Activated CD8-positive, alpha-beta memory T cell treated with anti-CD3 and anti-CD28 coated beads for 48 hours (primary cell): Measurements from ENCODE around the gene LRRC34.
A peak's percentile ranks its signal among the peaks of the same experiment; 100 is the strongest.

Experiments
- DNase-seq, 3 experiments: peaks; one replicate each; pipeline ENCODE4 v3.0.0-alpha.2; 2020; ENCODE audit warnings: low read depth in 2 of 3, low spot score in 2 of 3

LRRC34 gene

DNA sequence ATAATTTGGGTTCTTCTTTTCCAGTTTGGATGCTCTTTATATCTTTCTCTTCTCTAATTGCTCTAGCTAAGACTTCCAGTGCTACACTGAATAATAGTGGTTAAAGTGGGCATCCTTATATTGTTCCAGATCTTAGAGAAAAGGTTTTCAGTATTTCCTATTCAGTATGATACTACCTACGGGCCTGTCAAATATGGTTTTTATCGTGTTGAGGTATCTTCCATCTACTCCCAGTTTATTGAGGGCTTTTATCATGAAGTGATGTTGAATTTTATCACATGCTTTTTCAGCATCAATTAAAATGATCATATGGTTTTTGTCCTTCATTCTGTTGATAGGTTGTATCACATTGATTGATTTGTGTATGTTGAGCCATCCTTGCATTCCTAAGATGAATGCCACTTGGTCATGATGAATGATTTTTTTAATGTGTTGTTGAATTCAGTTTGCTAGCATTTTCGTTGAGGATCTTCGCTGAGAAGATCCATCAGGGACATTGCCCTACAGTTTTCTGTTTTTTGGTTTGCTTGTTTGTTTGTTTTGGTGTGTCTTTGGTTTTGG, 3.0 kb upstream of the LRRC34 start:
- no peak for DNase-seq

DNA sequence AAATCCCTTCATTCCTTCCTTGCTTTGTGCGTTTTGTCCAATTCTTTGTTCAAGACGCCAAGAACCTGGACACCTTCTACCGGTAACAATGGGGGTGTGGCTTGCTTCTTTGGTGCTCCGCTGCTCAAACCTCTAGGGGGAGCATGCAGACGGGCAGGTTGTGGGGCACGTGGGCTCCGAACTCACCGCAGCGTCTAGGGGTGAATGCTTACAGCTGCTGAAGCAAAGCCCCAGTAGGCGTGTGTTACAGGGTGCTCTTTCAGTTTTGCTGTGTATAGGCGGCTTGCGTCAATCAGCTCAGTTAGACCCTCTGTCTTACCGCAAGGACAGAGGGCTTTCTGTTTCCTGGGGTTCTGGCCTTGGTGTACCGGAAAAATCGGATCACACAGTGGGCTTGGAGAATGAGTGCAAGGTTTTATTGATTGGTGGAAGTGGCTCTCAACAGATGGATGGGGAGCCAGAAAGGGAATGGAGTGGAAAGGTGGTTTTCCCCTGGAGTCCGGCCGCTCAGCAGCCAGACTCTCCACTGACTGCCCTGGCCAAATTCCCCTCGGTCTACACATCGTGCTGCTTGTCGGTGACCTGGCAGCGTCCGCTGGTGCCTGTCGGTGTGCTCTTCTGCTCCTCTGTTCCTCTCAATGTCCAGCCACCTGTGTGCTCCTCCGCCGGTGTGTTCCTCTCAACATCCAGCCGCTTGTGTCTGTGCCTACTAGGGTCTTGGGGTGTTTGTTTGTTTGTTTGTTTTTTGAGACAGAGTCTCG, 1.2 kb upstream of the LRRC34 start:
- DNase-seq, result peak; percentile 20 to 60 (median 48)

DNA sequence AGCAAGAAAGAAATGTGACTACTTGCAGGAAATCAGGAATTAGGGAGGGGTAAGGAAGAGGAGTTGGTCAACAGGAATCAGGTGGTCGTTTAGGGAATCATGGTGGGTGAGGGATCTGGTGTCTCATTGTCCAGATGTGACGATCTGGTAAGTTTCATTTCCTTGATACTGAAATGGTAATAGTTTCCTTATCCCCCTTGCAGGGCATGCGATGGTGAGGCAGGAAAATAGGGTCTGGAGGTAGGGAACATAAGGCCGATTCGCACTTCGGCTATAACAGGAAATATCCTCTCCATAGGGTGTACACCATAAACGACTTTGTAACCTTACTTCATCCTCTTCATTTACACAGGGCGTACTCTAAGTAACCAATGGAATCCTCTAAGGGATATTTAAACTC, 574 bp upstream of the LRRC34 start:
- DNase-seq, result no peak

DNA sequence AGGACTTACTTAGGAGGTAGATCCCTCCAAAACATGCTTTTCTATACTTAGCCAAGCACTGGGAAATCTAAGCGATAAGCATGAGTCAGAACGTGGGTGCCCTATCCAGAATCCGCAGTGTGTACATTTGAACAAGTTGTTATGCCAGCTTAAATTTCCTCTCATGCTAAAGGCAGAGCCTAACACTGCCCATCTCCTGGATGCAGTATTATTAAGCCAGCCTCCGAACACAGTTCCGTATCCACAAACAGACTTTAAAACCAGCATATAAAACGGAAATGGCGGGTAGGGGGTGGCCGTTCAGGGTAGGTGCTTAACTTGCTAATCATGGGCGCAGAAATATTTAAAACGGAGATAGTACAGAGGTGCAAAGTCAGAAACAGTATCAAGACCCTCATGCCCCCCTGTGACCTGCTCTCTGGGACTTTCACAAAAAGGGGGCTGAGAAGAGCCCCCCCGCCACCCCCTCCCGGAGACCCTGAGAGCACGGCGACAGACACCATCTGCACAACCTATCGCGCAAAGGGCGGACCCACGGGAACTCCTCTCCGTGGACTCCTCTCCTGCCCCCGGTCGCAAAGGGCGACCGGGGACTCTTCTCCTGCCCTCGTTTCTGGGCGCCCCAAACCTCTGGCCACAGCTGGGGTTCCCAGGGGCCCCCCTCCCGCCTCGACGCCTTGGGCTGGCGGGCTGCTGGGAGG, 923 bp downstream of the LRRC34 start:
- DNase-seq, result peak in 1 of 3 experiments; percentile 16

DNA sequence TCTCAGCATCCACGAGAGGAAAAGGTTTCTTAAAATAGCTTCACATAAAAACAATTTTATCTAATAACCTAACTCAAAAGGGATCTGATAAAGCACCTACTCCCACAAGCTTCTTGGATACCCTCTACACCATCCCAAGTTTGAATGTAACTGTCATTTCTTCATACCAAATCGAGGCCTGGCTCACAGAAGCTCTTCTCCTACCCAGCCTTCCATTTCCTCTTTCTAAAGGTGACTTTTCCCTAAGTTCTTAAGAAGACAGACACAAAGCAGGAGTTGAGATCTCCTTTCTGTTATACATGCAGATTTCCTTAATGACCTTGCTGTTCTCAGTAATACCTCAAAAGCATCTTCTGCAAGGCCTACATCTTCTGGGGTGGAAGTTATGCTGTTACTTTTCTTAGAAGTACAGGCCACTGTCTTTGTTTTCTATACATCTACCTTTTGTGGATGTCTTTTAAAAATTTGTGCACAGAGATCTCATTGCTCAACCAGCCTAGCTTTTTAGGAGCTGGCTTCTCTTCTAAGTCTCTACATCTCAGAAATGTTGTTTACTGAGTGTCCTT, 3.4 kb downstream of the LRRC34 start:
- DNase-seq, result no peak

DNA sequence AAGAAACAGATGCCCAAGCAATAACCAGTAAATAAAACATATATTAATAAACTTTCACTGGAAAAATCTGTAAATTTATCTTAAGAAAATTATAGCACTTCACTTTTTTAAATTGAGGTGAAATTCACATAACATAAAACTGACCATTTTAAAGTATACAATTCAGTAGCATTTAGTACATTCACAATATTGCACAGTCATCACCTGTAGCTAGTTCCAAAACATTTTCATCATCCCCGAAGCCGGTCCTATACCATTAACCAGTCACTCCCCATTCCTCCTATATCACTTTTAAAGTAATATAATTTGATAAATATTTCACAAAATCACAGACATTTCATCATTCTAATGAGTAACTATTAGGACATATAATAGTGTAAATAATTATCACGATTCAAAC, 8.0 kb downstream of the LRRC34 start:
- DNase-seq, result no peak

DNA sequence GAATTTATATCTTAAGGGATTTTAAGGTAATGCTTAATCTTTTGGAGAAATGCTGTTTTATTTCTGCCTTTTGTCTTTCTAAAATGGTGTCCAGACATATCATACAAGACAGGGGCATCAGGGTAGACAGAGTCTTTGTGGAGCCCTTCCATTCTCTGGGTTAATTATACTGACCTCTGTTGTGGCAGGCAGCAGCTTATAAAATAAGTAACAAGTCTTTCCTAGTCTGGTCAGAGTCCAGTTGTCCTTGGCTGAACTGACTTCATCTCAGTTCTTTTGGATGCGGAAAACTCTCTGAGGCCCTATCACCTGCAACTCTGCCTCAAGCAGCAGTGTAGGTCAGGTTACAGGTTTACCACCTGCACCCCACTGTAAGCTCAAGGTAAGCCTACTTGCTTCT, 20.3 kb downstream of the LRRC34 start:
- DNase-seq, result no peak

DNA sequence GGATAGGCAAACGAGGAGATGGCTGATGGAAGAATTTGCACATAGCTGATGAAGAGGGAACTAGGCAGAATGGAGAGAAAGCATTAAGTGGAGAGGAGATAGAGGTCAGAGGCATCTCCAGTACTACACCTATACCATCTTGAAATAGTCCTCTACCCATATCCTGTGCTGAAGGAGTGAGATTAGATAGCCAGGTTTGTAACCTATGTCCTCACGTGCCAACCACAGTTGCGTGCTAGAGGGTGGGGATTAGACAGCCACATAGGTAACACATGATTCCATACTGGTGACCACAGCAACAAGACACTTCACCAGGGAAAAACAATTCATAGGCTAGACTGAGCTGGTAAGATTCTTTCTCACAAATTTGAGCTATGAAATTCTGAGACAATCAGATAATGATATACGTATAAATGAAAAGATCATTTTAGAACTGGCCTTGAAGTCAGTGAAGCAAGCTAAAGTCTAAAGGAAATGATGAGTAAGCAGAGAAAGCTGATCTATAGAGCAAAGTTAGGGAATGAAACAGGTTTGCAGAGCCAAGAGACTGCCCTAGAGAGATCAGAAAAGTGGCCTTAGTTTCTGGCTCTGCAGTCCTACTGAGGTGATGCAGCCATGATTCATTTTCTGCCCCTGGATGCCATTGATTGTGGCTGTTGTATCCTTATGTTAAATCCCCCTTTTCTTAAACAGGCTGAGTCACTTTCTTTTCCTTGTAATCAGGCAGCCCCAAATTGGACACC, 21.8 kb downstream of the LRRC34 start:
- DNase-seq, result no peak

DNA sequence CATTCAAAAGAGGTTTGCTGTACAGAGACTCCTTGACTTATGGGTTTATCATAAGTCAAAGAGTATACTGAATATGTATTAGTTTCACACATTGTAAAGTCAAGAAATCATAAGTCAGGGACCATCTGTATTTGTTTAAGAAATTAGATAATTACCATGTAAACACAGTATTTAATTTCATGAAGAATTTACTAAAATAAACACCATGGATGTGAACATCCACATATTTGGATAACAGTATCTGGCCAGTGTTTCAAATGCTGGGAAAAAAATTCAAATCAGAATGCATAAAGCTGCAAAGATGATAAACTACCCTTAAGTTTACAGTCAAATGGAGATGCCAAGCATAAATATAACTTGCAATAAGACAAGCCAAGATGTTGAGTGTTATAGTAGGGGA, 22.5 kb downstream of the LRRC34 start:
- no peak for DNase-seq

DNA sequence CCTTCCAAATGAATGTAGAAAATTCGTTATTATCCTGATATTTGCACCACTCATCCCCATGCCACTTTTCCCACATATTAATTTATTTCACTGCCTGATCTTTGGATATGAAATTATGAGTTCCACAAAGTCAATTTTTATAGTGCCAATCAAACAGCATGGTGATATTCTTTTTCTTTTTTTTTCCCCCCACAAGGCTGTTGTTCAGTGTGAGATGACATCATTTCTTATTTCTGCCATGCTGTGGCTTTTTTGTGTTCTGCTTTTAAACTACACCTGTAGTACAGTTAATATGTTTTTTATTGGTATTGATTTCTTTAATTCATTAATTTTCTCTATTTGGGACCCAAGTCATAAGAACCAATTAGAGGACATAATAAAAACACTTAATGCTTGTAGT, 24.9 kb downstream of the LRRC34 start:
- DNase-seq, result no peak

DNA sequence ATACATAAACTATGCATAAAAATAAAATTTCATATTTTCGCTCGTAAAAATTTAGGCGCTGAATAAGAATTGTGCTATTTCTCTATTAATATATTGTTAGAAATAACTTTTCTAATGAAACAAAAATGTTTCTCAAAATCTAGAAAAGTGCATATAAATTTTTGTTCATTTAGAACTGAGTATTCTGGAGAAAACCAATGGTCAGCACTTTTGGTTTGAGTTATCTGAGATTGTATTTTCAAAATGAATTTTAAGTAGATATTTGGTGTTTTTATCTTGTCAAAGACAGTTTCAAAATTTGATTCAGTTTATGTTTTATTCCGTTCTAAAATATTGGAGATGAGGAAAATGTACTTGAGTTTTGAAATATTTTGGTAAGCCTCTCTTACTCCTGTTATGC, 25.6 kb downstream of the LRRC34 start:
- no peak for DNase-seq

DNA sequence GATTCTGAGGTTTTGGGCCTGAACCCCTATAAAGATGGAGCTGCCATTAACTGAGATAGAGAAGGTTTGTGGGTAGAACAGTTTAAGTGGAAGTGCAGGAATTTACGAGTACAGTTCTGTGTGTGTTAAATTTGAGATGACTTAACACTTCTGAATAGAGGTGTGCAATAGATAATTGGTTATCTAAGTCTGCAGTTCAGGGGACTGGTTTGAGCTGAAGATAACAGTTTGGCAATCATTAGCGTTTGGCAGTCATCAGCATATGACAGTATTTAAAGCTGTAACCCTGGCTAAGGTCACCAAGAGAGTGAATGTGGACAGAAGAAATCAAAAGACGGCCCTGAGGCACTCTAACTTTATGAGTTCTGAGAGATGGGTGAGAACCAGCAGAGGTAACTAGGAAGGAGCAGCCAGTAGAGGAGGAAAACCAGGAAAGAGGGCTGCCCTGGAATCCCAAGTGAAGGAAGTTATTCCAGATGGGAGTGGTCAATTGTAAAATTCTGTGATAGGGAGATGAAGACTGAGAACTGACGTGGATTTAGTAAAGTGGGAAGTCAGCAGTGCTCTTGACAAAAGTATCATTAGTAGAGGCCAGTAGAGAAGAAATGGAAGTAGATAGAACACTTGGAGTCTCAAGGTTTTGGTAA, 31.4 kb downstream of the LRRC34 start:
- no peak for DNase-seq

DNA sequence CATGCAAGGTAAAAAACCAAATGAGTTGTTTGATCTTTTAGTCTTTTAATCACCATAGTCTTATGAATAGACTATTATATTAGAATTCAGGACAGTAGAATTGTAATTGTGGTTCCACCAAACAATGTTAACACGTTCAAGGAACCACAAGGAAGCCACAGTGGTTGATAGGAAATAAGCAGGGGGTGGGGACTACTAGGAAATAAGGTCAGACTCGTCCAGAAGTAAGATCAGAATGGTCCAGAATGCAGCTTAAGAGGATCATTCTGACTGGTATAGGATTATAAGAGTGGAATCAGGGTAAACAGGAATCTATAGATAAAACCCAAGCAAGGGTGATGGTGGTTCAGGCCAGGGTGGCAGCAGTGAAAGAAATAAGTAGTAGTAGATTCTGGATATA, 32.0 kb downstream of the LRRC34 start:
- DNase-seq, result no peak

DNA sequence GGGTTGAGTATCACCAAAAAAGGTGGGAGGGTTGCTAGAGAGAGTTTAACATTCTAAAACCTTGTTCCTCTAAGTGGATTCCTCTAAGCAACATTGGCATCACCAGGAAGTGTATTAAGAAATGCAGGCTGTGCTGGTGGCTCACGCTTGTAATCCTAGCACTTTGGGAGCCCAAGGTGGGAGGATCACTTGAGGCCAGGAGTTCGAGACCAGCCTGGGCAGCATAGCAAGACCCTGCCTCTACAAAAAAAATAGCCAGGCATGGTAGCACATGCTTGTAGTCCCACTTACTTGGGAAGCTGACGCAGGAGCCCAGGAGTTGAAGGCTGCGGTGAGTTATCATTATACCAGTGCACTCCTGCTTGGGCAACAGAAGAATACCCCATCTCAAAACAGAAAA, 34.9 kb downstream of the LRRC34 start:
- DNase-seq, result no peak

DNA sequence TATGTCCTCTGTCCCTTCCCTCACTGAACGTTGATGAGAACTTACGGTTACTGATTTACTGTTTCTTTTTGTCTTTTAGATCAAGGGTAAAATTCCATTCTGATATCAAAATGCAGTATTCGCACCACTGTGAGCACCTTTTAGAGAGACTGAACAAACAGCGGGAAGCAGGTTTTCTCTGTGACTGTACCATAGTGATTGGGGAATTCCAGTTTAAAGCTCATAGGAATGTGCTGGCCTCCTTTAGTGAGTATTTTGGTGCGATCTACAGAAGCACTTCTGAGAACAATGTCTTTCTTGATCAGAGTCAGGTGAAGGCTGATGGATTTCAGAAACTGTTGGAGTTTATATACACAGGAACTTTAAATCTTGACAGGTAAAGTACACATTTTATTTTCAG, 38.5 kb downstream of the LRRC34 start:
- no peak for DNase-seq

DNA sequence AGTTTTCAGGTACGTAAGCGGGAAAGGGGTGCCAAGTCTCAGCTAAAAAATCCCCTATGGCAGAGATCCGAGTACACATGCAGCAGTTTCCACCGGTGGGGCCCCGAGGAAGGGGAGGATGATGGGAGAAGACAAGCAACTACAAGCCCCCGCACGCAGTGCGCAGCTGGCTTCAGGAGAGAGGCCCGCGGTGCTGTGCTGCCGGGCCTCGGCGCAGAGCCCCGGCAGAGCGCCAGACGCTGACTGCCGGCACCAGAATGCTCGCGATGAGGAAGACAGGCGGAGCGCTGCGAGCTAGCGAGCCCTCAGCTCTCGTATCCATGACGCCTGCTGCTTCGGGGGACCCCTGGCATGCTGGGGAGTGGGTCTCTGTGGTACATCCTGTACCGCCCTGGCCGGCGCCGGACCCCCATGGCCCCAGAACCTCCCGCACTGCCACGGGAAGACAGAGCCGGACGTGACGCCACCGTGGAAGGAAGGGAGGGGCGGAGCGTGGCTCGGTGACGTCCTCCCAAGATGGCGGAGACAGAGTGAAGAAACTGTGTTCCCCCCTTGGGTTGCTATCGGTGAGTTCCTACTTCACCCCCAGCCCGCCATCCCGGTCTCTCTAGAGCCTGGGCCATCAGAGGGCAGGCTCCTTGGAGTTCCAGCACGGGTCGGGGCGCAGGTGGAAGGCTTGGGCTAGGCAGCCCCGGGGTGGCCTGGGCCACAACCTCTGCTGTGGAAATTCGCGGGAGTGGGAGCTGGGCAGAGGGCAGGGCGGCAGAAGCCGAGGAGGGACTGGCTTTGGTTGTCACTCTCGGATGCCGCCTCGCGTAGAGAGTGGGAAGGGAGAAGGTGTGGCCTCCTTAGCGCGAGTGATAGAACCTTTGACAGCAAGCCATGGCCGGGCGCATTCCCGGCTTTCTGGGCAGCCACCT, 39.5 kb downstream of the LRRC34 start, which contains the start of gene MYNN:
MYNN (plus strand) TSS at position 500 of the 920 bp plus-strand sequence. CDS start 900 bp downstream, outside the sequence.
- peak; percentile 67 to 78 (median 73) for DNase-seq

DNA sequence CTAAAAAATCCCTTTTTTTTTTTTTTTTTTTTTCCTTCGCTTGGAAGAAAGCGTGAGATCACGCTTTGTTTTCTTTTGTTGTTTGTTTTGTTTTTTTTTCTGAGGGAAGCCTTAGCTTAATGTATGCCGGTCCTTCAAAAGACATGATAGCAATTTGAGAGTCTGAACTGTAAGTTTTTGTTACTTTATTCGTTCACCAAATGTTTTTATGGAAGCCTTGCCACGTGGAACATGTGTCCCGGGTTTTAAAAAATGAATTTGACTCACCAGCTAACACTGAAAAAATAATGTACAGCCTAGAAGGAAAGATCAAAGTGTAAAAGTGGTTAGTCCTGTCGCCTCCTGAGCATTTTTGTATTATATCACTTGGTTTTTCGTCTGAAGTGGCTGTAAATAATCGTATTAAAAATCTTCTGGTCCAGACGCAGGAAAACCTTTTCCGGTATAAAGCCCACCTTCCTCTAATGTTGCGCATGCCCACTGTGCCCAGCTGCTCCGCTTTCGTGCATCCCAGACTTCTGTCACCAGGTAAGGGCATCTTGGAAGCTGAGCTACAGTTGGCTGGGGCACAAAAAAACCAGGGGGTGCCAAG, 40.3 kb downstream of the LRRC34 start:
- peak in 1 of 3 experiments; percentile 40 for DNase-seq

DNA sequence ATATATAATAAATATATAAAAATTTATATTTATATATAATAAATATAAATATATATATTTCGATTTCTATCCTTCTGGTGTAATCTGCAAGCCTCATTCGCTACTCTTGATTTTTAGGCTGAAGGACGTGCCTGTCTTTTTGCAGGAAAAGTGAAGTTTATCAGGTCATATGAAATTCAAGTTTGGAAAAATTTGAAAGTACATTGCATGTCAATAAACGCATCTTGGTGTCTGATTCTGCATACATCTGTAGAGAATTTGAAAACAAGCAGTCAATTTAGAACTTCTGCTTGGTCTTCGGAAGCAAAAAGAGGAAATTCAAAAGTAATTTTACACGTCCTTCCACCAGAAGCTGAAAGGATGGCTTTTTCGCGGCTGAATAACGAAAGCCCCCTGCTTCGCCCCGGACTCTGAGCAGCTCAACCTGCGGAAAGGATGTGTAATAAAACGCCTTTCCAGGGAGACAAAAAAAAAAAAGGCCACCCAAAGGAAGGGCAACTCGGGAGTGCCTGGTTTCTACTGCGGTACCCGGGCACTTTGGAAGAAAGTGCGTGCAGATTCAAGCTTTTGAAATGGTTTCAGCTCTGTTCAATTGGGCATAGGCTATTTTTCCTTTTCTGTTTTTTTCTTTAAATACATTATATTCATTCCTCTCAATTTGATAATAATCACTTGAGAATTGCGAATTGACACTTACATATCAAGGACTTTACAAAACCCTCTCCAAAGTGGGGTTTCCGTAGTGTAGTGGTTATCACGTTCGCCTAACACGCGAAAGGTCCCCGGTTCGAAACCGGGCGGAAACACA, 41.0 kb downstream of the LRRC34 start:
- peak in 2 of 3 experiments; percentile 32 to 66 for DNase-seq
